ENCODE data around the gene CSNK1G1.

- TF ChIP-seq CTCF (IDR thresholded peaks at IDR 0.05) (no peak), POLR2A (IDR thresholded peaks at IDR 0.05) (no peak)
Measured at GRCh38 chr15:64148168-64148567, 207.8 kb downstream of the CSNK1G1 start.

Measured in uterus (tissue), 2 donors.